GM21717 (cell line): ENCODE results near the gene TTLL5.

Experiments used
- ATAC-seq: cut with Tn5 transposase; IDR thresholded peaks from one replicate; pipeline ENCODE4 v1.9.1; 2021; ENCODE audit warnings: mild to moderate bottlenecking, moderate library complexity; ENCODE audit not compliant: unreplicated experiment

TTLL5 gene

GRCh38 chr14:75700295-75700694 lies 39.2 kb downstream of the TTLL5 start:
- no peak for ATAC-seq

- no peak for ATAC-seq
These were observed 41.1 kb downstream of the TTLL5 start for GRCh38 chr14:75702122-75702521.

DNA sequence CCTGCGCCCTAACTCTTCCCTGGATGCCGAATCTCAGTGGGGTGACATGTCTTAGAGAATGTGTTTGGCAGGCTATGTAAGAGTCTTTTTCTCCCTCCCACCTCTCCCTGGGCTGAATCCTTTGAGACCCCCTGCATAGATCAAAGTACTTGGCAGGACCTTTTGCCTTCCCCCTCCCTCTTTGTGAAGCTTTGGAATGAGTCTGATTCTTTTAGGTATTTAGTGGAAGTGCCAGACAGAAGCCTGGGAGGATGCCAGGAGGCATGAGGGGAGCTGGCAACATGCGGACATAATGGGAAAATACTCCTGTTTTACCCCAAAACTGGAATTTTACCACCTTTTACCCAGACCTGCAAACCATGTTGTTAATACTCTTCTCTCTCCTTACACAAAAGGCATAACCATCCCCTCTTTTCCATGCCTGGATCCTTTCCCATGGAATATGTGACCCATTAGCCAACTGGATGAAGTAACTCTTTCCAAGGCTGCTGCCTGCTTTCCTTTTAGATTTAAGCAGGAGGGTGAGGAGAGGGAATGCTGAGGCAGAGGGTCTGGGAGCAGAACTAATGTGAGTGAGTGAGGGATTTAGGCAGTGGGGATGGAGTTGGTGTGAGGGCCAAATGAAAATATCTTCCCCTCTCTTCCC lies 41.7 kb downstream of the TTLL5 start:
- no peak for ATAC-seq

DNA sequence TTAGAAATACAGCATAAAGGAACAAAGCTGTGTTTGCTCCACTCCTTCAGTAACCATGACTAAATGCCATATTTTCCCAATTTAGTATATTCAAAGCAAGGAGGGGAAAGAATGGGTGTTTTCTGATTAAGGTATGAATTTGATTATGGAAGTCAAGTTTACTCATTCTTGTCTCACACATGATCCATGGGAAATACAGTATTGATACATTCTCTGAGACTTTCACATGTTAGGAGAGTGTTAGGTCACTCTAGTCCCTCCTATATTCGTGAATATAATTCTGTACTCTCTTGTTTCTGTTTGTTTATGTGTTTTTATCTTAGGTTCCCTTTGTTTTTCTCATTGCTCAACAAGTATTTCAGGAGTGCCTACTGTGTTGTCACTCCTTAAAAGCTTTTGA lies 42.4 kb downstream of the TTLL5 start:
- ATAC-seq = no peak

DNA sequence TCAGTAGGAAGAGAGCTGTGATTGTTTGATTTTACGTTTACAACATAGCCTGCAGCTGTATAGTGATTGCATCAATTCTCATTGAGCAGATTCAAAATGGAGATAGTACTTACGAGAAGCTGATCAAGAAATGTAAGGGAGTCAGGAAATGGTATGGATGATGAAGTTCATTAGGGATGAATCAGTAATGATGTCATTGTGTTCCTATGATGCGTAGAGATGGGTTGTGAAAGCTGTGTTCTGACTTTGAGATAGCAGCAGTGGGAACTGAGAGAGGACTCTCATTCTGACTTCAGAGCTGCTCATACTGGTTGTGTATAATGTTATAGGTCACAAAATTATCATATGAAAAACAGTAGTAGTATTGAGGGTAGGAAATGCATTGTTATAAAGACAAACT lies 44.0 kb downstream of the TTLL5 start:
- ATAC-seq = no peak

DNA sequence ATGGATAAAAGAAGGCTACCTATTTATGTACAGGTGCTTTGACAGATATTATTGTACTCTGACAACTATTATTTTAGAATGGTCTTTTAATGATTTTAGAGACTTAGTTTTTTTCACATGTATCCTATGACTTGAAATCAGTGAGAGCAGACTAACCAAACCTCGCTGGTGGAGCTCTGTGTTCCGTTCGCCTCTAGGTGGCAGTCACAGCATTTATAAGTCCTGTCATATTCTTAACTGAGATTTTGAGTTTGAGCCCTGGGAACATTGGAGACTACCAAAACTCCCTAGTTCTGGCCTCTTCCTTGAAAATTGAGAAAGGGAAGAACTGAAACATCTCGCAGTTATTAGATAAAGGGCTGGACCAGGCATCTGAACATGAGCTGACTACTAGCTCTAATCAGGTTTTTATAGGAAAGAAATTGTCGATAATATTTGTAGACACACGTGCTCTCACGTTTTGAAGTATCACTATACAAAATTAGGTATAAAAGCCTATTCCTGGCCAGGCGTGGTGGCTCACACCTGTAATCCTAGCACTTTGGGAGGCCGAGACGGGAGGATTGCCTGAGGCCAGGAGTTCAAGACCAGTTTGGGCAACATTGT lies 48.3 kb downstream of the TTLL5 start:
- no peak for ATAC-seq

DNA sequence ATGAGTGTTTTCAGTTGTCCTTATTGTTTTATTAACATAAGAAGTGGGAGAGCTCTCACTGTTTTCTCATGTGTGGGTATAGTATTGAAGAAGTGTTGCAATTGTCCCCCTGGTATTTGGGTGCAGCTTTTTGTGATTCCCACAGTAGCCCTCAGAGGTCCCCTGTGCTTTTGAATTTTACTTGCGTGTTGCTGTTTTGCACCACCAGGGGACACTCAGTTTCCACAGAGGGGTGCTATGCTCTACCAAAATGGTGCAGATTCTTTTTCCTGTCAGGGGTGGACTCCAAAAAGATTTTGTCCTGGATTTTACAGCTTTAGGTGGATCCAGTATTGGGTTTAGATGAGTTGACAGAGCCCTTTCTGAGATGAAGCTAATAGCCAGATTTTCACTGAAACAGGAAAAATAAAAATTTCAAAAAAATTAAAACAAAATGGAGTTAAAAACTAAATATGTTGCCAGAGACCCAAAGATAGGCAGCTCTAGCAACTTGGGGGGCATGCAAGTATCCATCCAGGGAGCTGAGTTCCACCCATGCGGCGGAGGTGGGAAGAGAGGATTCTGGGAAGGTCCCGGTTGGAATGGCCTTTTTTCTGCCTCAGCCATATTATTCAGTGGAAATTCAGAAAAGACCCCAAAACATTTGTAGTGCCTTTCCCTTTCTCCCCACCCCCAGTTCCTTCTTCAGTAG lies 50.2 kb downstream of the TTLL5 start:
- ATAC-seq = no peak

DNA sequence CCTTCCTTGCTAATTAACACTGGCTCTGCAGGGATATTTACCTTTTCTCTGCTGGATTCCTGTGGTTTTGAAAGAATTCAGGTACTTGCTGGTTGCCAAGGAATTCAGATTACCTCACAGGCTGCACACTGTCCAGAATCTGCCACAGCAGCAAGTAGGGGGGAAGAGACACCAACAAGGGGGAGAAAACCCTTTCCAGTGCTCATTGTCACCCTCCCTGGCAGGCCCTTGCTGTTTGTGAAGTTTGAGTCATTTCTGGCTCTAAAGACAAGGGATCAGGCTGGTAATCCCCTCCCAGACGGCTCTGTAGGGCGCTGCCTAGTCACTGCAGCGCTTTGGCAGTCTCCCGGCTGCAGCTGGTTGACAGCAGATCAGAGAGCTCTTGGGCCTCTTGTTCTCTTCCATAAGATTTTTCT lies 50.8 kb downstream of the TTLL5 start:
- no peak for ATAC-seq

DNA sequence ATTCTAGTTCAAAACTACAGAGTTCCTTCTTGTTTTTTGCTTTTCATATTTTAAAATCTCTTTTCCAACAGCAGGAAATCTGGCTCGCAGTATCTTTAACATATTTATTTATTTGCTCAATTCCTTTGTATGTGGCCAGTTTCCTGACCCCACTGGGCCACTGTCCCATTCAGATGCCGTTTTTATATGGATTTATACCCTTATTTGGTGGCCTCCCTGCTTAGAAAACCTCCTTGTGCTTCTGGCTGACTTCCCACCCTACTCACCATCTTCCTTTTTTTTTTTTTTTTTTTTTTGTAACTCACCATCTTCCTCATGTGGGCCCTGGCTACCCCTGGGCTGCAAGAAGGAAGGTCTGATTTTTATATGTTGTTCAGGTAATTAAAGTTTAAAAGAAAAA lies 53.9 kb downstream of the TTLL5 start:
- no peak for ATAC-seq

DNA sequence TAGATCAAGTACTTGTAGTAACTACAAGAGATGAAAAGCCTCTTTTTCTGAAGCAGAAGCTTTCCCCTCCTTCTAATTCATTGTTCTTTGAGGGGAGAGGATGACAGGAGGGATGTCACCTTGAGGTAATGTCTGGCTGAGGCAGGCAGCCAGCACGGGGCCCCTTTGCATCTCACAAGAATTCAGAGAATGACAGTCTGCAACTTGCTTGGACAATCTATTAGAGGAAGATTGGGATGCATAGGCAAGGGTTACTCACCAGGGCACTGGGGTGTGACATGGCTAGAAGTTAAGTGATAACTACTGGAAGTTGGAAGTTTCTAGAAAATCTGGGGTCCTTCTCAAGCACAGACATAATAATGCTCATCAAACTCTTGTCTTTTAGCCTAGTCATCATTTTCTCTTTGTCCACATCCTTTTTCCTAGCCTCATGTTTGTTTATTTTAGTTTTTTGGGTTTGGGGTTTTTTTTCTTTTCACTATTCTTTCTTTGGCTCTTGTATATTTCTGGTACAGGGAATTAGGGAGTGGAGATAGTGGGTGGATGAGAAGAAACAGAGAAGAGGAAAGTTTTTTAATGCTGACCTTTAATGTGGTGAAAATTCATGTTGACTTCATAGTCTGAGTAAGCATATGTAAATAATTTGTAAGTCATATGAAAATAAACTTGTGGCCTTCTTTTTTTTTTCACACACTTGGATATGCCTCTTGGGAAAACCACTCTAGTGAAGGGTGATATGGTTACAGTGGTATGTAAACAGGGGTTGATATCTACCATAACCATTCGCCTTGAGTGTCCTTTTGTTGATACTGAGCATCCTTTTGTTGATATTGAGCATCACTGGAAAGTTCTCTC lies 55.1 kb downstream of the TTLL5 start:
- ATAC-seq = no peak

GRCh38 chr14:75717729-75718128 lies 56.7 kb downstream of the TTLL5 start:
- no peak for ATAC-seq

- no peak for ATAC-seq
These were observed 57.2 kb downstream of the TTLL5 start for GRCh38 chr14:75718199-75718598.

GRCh38 chr14:75720116-75720515 lies 59.1 kb downstream of the TTLL5 start:
- ATAC-seq = no peak

- ATAC-seq = no peak
These were observed 59.9 kb downstream of the TTLL5 start for GRCh38 chr14:75720842-75721498.

GRCh38 chr14:75723716-75724115 lies 62.7 kb downstream of the TTLL5 start:
- ATAC-seq = no peak

- ATAC-seq = no peak
These were observed 63.6 kb downstream of the TTLL5 start for GRCh38 chr14:75724414-75725204.

GRCh38 chr14:75725481-75725880 lies 64.4 kb downstream of the TTLL5 start:
- no peak for ATAC-seq

DNA sequence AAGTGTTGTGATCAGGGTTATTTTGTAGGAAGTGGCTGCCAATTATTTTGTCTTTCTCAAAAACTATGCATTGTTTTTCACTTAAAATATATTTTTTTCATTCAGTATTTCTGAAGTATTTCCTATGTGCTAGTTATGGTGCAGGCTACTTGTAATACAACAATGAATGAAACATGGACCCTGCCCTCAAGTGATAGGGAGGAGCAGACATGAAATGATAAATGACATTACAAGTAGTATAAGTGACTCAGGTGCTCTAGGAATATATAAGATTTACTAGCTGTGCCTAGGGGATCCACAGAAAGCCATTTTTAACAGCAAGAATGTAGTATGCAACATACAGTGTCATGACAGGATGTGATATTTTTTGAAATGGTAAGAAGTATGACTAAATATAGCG lies 65.3 kb downstream of the TTLL5 start:
- no peak for ATAC-seq

DNA sequence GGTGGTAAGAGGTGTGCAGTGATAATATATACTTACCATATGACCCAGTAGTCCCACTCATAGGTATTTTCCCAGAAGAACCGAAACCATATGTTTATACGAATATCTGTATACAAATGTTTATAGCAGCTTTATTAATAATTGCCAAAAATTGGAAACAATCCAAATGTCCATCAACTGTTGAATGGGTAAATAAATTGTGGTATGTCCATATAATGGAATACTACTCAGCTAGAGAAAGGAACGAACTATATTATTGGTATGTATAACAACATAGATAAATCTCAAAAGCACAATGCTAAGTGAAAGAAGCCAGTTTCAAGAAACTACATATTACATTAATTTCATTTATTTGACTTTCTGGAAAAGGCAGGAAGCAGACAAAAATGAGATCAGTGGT lies 66.1 kb downstream of the TTLL5 start:
- no peak for ATAC-seq

DNA sequence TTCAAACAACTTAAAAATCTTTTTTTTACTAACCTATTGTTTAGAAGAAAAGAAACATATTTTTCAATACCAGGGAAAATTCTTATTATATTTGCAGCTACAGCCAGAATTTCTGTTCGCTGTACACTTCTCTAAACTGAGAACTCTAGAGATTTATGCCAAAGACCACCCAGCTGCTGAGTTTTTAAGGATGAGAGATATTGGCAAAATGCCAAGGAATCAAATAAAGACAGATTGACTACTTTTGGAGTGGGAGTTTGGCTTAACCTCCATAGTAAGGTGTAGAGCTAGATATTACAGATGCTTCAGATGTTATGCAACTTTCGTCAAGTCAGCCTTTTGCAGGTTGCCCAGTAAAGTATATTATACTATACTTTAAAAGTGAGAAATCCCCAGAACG lies 71.8 kb downstream of the TTLL5 start:
- ATAC-seq = no peak
